GM12865 (cell line): ENCODE data around the gene SPACDR.
A peak's percentile ranks its signal among the peaks of the same experiment; 100 is the strongest.

Experiments used
- DNase-seq: peaks from one replicate; pipeline ENCODE4 v3.0.0; 2010; ENCODE audit warnings: low read depth
- H3K4me3 ChIP-seq: 2 replicates; pipeline ENCODE4 v1.5.1; 2011; ENCODE audit warnings: mild to moderate bottlenecking, low read depth, low read length, control low read depth
- CTCF ChIP-seq: IDR thresholded peaks from 2 replicates; pipeline ENCODE4 v1.5.1; 2011; ENCODE audit warnings: low read length, control low read depth, low read depth, inconsistent platforms; ENCODE audit not compliant: insufficient read depth; ENCODE audit errors: missing control alignments

Gene SPACDR

GRCh38 chr7:100483722-100484672, 19.9 kb upstream of the SPACDR start, which contains the start of gene NYAP1:
Gene NYAP1, plus strand, starts transcription at chr7:100483927. Its CDS starts 1,385 bp downstream, at chr7:100485312.
- TF ChIP-seq CTCF, result no peak
- DNase-seq, result peak; percentile 63
- H3K4me3 ChIP-seq, result peak within 1 kb of the TSS; percentile 46

GRCh38 chr7:100483090-100483721, 19.1 kb upstream of the SPACDR start:
- peak overlapping the region; percentile 46 for H3K4me3 ChIP-seq
- peak; percentile 82 for DNase-seq
- peak; percentile 92 for TF ChIP-seq CTCF

GRCh38 chr7:100482728-100483089, 18.6 kb upstream of the SPACDR start:
- no peak for DNase-seq
- no peak for TF ChIP-seq CTCF
- peak overlapping the region; percentile 46 for H3K4me3 ChIP-seq

- no peak for TF ChIP-seq CTCF
These were observed 17.4 kb upstream of the SPACDR start for GRCh38 chr7:100481466-100481865.

GRCh38 chr7:100478958-100479660, 15.0 kb upstream of the SPACDR start, which contains the start of gene TSC22D4:
Gene TSC22D4, minus strand, starts transcription at chr7:100479214. Its CDS starts 1,176 bp downstream, at chr7:100478038.
- H3K4me3 ChIP-seq, result peak within 1 kb of the TSS; percentile 64
- DNase-seq, result peak; percentile 96
- no peak for TF ChIP-seq CTCF

More at GRCh38 chr7:100481466-100481865, 17.4 kb upstream of the SPACDR start:
- DNase-seq, result no peak
- no peak overlapping the region for H3K4me3 ChIP-seq

GRCh38 chr7:100477871-100478267, 13.8 kb upstream of the SPACDR start:
- H3K4me3 ChIP-seq, result peak overlapping the region; percentile 64
- TF ChIP-seq CTCF, result no peak
- no peak for DNase-seq
